Prostate gland (tissue), 2 donors: ENCODE results near the gene ANGPTL7.
"Not testable (repeated sequence)": the region's sequence is repeated elsewhere in the genome, so short reads cannot be mapped to it uniquely, and the experiment has no call there.

Experiments
- CTCF ChIP-seq, 4 experiments: fragments of 200-600 bp in 2 of 4; fragments of 450-650 bp in 2 of 4; sonication (generic) in 2 of 4; IDR thresholded peaks; 1 replicate in 3 of 4; 2 replicates in 1 of 4; pipeline ENCODE4 v1.5.1; 2016 to 2019; ENCODE audit warnings: antibody characterized with exemption in 4 of 4, mild to moderate bottlenecking in 2 of 4, moderate library complexity in 2 of 4
- POLR2AphosphoS5 ChIP-seq: sonication (generic); formaldehyde crosslinking; IDR thresholded peaks from one replicate; pipeline ENCODE4 v1.6.1; 2017; ENCODE audit warnings: antibody characterized with exemption

- not testable (repeated sequence) for TF ChIP-seq CTCF (IDR thresholded peaks at IDR 0.05); POLR2AphosphoS5
Measured at GRCh38 chr1:11166744-11167143, 22.4 kb upstream of the ANGPTL7 start.
